Vagina (tissue), 2 donors: ENCODE results near the gene EIF5B. TPM values are rescaled to one million over a fixed set of nuclear protein-coding genes. Genes with fewer than 3 reads are reported as not detected.
"Not testable (repeated sequence)": the region's sequence is repeated elsewhere in the genome, so short reads cannot be mapped to it uniquely, and the experiment has no call there.

Experiments used
- DNase-seq, 2 donors: peaks; one replicate each; pipeline ENCODE4 v3.0.0-alpha.2; 2017; ENCODE audit errors: extremely low spot score in 2 of 2
- H3K27ac ChIP-seq: fragments of 200-600 bp; sonication (generic); one replicate; pipeline ENCODE4 v1.5.1; 2019
- H3K27me3 ChIP-seq: fragments of 200-600 bp; sonication (generic); one replicate; pipeline ENCODE4 v1.5.1; 2019
- H3K36me3 ChIP-seq, 2 donors: fragments of 200-600 bp; sonication (generic); one replicate each; pipeline ENCODE4 v1.5.1; 2017 to 2019
- H3K4me1 ChIP-seq: fragments of 200-600 bp; sonication (generic); one replicate; pipeline ENCODE4 v1.5.1; 2019
- H3K4me3 ChIP-seq, 2 donors: fragments of 200-600 bp; sonication (generic); 1 replicate in 1 of 2; 2 replicates in 1 of 2; pipeline ENCODE4 v1.5.1; 2016 to 2019
- H3K9me3 ChIP-seq: fragments of 200-600 bp; sonication (generic); one replicate; pipeline ENCODE4 v1.5.1; 2019
- CTCF ChIP-seq, 3 experiments: fragments of 450-650 bp in 2 of 3; fragments of 200-600 bp in 1 of 3; sonication (generic) in 1 of 3; IDR thresholded peaks; one replicate each; pipeline ENCODE4 v1.5.1; 2017 to 2019; ENCODE audit warnings: antibody characterized with exemption in 3 of 3, mild to moderate bottlenecking in 2 of 3, moderate library complexity in 2 of 3
- POLR2A ChIP-seq, 2 donors: fragments of 450-650 bp; IDR thresholded peaks; one replicate each; pipeline ENCODE4 v1.6.1; 2017; ENCODE audit warnings: antibody characterized with exemption in 2 of 2, mild to moderate bottlenecking in 2 of 2, moderate library complexity in 2 of 2
- POLR2AphosphoS5 ChIP-seq, 2 donors: sonication (generic); formaldehyde crosslinking; IDR thresholded peaks; one replicate each; pipeline ENCODE4 v1.9.0; 2017; ENCODE audit warnings: antibody characterized with exemption in 2 of 2, mild to moderate bottlenecking in 2 of 2, low read depth in 1 of 2; ENCODE audit not compliant: insufficient read depth in 1 of 2
- intact Hi-C: fragments of 100-400 bp; cut with DNase I; formaldehyde crosslinking; loops from one replicate; pipeline ENCODE4 v1.15.1; 2023
- total RNA-seq: library from RNA; depleted of rRNA; stranded (reverse); fragments of >200 nt; gene quantifications from one replicate; pipeline ENCODE4 v1.2.3, GENCODE V29; 2016

EIF5B gene
- total RNA-seq, 1 donor from 2014 or later: 31.2 TPM

GRCh38 chr2:99348173-99348572 lies 11.0 kb downstream of the EIF5B start:
- Histone ChIP-seq H3K36me3 (no peaks in the 10 kb centered on the region), H3K4me1 (peaks cover 15% of the 10 kb centered on the region), H3K27me3 (no peaks in the 10 kb centered on the region), H3K9me3 (no peaks in the 10 kb centered on the region), H3K4me3 (no peak overlapping the region), H3K27ac (no peak overlapping the region)
- intact Hi-C loops: loop anchor here (10.0 kb wide), 1 partner anchor 137 kb away; no protein-coding TSS in a partner anchor
- DNase-seq: no peak
- TF ChIP-seq POLR2A (IDR thresholded peaks at IDR 0.05): no peak
- TF ChIP-seq POLR2AphosphoS5 (IDR thresholded peaks at IDR 0.05; ENCODE audit: insufficient read depth in 1 of 2, low read depth in 1 of 2): no peak
- no peak for TF ChIP-seq CTCF (IDR thresholded peaks at IDR 0.05)

GRCh38 chr2:99350194-99350593 lies 13.0 kb downstream of the EIF5B start:
- Histone ChIP-seq H3K4me1 (peaks cover 15% of the 10 kb centered on the region), H3K4me3 (no peak overlapping the region), H3K27ac (no peak overlapping the region), H3K36me3 (no peaks in the 10 kb centered on the region), H3K27me3 (no peaks in the 10 kb centered on the region), H3K9me3 (no peaks in the 10 kb centered on the region)
- DNase-seq: no peak
- intact Hi-C loops: no loop called here
- TF ChIP-seq POLR2AphosphoS5 (IDR thresholded peaks at IDR 0.05; ENCODE audit: insufficient read depth in 1 of 2, low read depth in 1 of 2) (no peak), POLR2A (IDR thresholded peaks at IDR 0.05) (no peak), CTCF (IDR thresholded peaks at IDR 0.05) (no peak)

- intact Hi-C loops: no loop called here
Measured at GRCh38 chr2:99354070-99354469, 16.9 kb downstream of the EIF5B start.

GRCh38 chr2:99354825-99355224 lies 17.6 kb downstream of the EIF5B start:
- H3K9me3 ChIP-seq, H3K27ac ChIP-seq, DNase-seq, H3K27me3 ChIP-seq, intact Hi-C loops, H3K4me3 ChIP-seq, H3K36me3 ChIP-seq, H3K4me1 ChIP-seq: not testable (repeated sequence)

More at GRCh38 chr2:99354070-99354469, 16.9 kb downstream of the EIF5B start:
- Histone ChIP-seq H3K4me3 (no peak overlapping the region), H3K27ac (no peak overlapping the region), H3K27me3 (no peaks in the 10 kb centered on the region), H3K36me3 (no peaks in the 10 kb centered on the region), H3K9me3 (no peaks in the 10 kb centered on the region), H3K4me1 (no peaks in the 10 kb centered on the region)
- no peak for DNase-seq
- TF ChIP-seq POLR2AphosphoS5 (IDR thresholded peaks at IDR 0.05; ENCODE audit: insufficient read depth in 1 of 2, low read depth in 1 of 2): no peak
- TF ChIP-seq CTCF (IDR thresholded peaks at IDR 0.05): no peak
- no peak for TF ChIP-seq POLR2A (IDR thresholded peaks at IDR 0.05)

- H3K4me3 ChIP-seq: no peak overlapping the region
- H3K4me1 ChIP-seq: no peaks in the 10 kb centered on the region
- no peak overlapping the region for H3K27ac ChIP-seq
- no peak for DNase-seq
- H3K9me3 ChIP-seq: no peaks in the 10 kb centered on the region
- intact Hi-C loops: no loop called here
- TF ChIP-seq POLR2A (IDR thresholded peaks at IDR 0.05) (no peak), POLR2AphosphoS5 (IDR thresholded peaks at IDR 0.05; ENCODE audit: insufficient read depth in 1 of 2, low read depth in 1 of 2) (no peak), CTCF (IDR thresholded peaks at IDR 0.05) (no peak)
- peaks cover 0 to 7% of the 10 kb centered on the region in 2 donors for H3K36me3 ChIP-seq
- H3K27me3 ChIP-seq: no peaks in the 10 kb centered on the region
Measured at GRCh38 chr2:99356853-99357252, 19.7 kb downstream of the EIF5B start.
